Mesenchymal stem cell (in vitro differentiated cells and primary cell): Measurements from ENCODE around the gene SEMA3C.

Experiments used
- DNase-seq: peaks from one replicate; pipeline ENCODE4 v3.0.0-alpha.2; 2013
- H2AFZ ChIP-seq: one replicate; pipeline ENCODE4 v1.6.1; 2013; ENCODE audit warnings: low read depth, mild to moderate bottlenecking, control low read depth, inconsistent platforms, low read length, moderate library complexity
- H2AK5ac ChIP-seq: 2 replicates; pipeline ENCODE4 v1.6.1; 2013; ENCODE audit warnings: low read length, moderate library complexity, mild to moderate bottlenecking, inconsistent platforms; ENCODE audit not compliant: severe bottlenecking
- H2BK120ac ChIP-seq: one replicate; pipeline ENCODE4 v1.6.1; 2013; ENCODE audit warnings: low read depth, mild to moderate bottlenecking, inconsistent platforms, low read length, moderate library complexity
- H2BK12ac ChIP-seq, 2 experiments: one replicate each; pipeline ENCODE4 v1.6.1; 2013; ENCODE audit warnings: inconsistent platforms in 2 of 2, low read length in 2 of 2, mild to moderate bottlenecking in 2 of 2, moderate library complexity in 2 of 2, control low read depth in 1 of 2
- H2BK15ac ChIP-seq: one replicate; pipeline ENCODE4 v1.6.1; 2013; ENCODE audit warnings: mild to moderate bottlenecking, low read depth, inconsistent platforms; ENCODE audit not compliant: poor library complexity, severe bottlenecking
- H2BK5ac ChIP-seq: 2 replicates; pipeline ENCODE4 v1.6.1; 2013; ENCODE audit warnings: low read depth, mild to moderate bottlenecking, low read length, control low read depth, inconsistent platforms; ENCODE audit not compliant: poor library complexity, severe bottlenecking
- H3K14ac ChIP-seq, 2 experiments: one replicate each; pipeline ENCODE4 v1.6.1; 2013; ENCODE audit warnings: inconsistent platforms in 2 of 2, low read length in 2 of 2, control low read depth in 1 of 2, mild to moderate bottlenecking in 1 of 2, moderate library complexity in 1 of 2
- H3K18ac ChIP-seq, 2 experiments: one replicate each; pipeline ENCODE4 v1.6.1; 2013; ENCODE audit warnings: inconsistent platforms in 2 of 2, low read length in 2 of 2, control low read depth in 1 of 2, low read depth in 1 of 2, mild to moderate bottlenecking in 1 of 2
- H3K23ac ChIP-seq, 2 experiments: one replicate each; pipeline ENCODE4 v1.6.1; 2013; ENCODE audit warnings: inconsistent platforms in 2 of 2, low read length in 2 of 2, mild to moderate bottlenecking in 2 of 2, moderate library complexity in 2 of 2, control low read depth in 1 of 2
- H3K27ac ChIP-seq: 2 replicates; pipeline ENCODE4 v1.5.1; 2013; ENCODE audit warnings: mild to moderate bottlenecking, moderate library complexity, low read length, control low read depth, inconsistent platforms; ENCODE audit not compliant: poor library complexity, severe bottlenecking
- H3K27me3 ChIP-seq, 2 experiments: 2 replicates each; pipeline versions ENCODE4 v1.6.1 to v1.7.0; 2013; ENCODE audit warnings: low read length in 2 of 2, mild to moderate bottlenecking in 2 of 2, moderate library complexity in 2 of 2, control low read depth in 1 of 2, inconsistent platforms in 1 of 2; ENCODE audit not compliant: control insufficient read depth in 1 of 2, insufficient read depth in 1 of 2
- H3K36me3 ChIP-seq, 2 experiments: 2 replicates each; pipeline versions ENCODE4 v1.6.1 to v1.7.0; 2013; ENCODE audit warnings: low read length in 2 of 2, control low read depth in 1 of 2, inconsistent platforms in 1 of 2, low read depth in 1 of 2, mild to moderate bottlenecking in 1 of 2; ENCODE audit not compliant: insufficient read depth in 2 of 2, control insufficient read depth in 1 of 2
- H3K4ac ChIP-seq, 2 experiments: one replicate each; pipeline ENCODE4 v1.6.1; 2013; ENCODE audit warnings: inconsistent platforms in 2 of 2, low read length in 2 of 2, mild to moderate bottlenecking in 2 of 2, moderate library complexity in 2 of 2, control low read depth in 1 of 2, low read depth in 1 of 2
- H3K4me1 ChIP-seq: 2 replicates; pipeline ENCODE4 v1.6.1; 2013; ENCODE audit warnings: low read depth, low read length, control low read depth; ENCODE audit not compliant: control insufficient read depth, insufficient read depth
- H3K4me2 ChIP-seq: 2 replicates; pipeline ENCODE4 v1.6.1; 2013; ENCODE audit warnings: low read length, mild to moderate bottlenecking, inconsistent platforms; ENCODE audit not compliant: poor library complexity, severe bottlenecking
- H3K4me3 ChIP-seq, 2 experiments: 2 replicates each; pipeline versions ENCODE4 v1.5.1 to v1.7.0; 2013; ENCODE audit warnings: low read length in 2 of 2, mild to moderate bottlenecking in 2 of 2, control low read depth in 1 of 2, low read depth in 1 of 2; ENCODE audit not compliant: insufficient read depth in 1 of 2
- H3K79me1 ChIP-seq: replicated peaks from 2 replicates; pipeline ENCODE4 v1.6.1; 2013; ENCODE audit warnings: mild to moderate bottlenecking, control low read depth, low read length, inconsistent platforms; ENCODE audit not compliant: poor library complexity, severe bottlenecking
- H3K9ac ChIP-seq: 2 replicates; pipeline ENCODE4 v1.7.0; 2013; ENCODE audit warnings: mild to moderate bottlenecking, low read length, moderate library complexity
- H3K9me3 ChIP-seq: 2 replicates; pipeline ENCODE4 v1.7.0; 2013; ENCODE audit warnings: mild to moderate bottlenecking, low read length; ENCODE audit not compliant: control insufficient read depth
- H4K8ac ChIP-seq: one replicate; pipeline ENCODE4 v1.6.1; 2013; ENCODE audit warnings: inconsistent platforms, mild to moderate bottlenecking, low read length, moderate library complexity
- H4K91ac ChIP-seq: one replicate; pipeline ENCODE4 v1.6.1; 2013; ENCODE audit warnings: mild to moderate bottlenecking, low read length, inconsistent platforms
- WGBS: methylation state at CpG from one replicate; pipeline ENCODE4 v1.1.7; 2013; ENCODE audit warnings: mixed read lengths; 5-methylcytosine and 5-hydroxymethylcytosine counted together

SEMA3C gene

DNA sequence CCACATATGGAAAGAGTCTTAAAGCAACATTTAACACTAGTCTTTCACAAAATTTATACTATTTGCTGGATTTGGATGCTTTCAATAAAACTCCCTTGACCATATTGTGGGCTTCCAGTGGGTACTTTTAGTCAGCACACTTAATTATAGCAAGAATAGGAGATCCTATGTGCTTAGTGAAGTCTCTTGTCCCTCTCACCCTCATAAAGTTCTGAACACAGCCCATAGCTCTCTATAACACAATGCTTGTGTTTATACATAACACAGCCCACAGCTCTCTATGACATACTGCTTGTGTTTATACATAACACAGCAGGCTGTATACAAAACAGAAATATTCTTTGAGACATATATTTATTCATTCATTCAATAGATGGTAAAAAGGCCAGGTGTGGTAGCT is 79.0 kb downstream of the SEMA3C start:
- Histone ChIP-seq H3K27ac (no peak overlapping the region), H3K9me3 (no peaks in the 10 kb centered on the region), H3K4me1 (peaks cover 1% of the 10 kb centered on the region), H3K4me3 (no peak overlapping the region), H2BK120ac (no peak overlapping the region), H3K23ac (no peak overlapping the region), H2BK12ac (no peak overlapping the region), H3K27me3 (no peaks in the 10 kb centered on the region), H3K9ac (no peak overlapping the region), H3K4me2 (no peak overlapping the region), H4K91ac (no peak overlapping the region), H4K8ac (no peak overlapping the region), H2AFZ (no peak overlapping the region), H3K14ac (no peak overlapping the region), H3K79me1 (no peaks in the 10 kb centered on the region), H2AK5ac (no peak overlapping the region), H3K18ac (no peak overlapping the region), H2BK15ac (no peak overlapping the region), H2BK5ac (no peak overlapping the region), H3K4ac (no peak overlapping the region), H3K36me3 (peaks cover 3 to 55% of the 10 kb centered on the region in 2 experiments)
- DNase-seq: no peak

DNA sequence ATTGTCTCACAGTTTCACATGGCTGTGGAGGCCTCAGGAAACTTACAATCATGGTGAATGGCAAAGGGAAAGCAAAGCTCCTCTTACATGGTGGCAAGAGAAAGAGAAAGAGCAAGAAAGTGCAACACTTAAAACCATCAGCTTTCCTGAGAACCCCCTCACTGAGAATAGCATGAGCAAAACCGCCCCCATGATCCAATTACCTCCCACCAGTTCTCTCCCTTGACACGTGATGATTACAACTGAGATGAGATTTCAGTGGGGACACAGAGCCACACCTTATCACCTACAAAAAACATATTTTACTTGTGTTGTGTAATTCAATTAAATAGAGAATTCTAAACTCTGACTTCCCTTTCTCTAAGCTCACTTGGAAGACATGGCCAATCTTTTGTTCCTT is 80.2 kb downstream of the SEMA3C start:
- H2BK12ac ChIP-seq: no peak overlapping the region
- no peak overlapping the region for H3K14ac ChIP-seq
- H3K4me3 ChIP-seq: no peak overlapping the region
- H3K36me3 ChIP-seq: peaks cover 3 to 43% of the 10 kb centered on the region in 2 experiments
- no peak overlapping the region for H3K18ac ChIP-seq
- no peak overlapping the region for H2AFZ ChIP-seq
- no peaks in the 10 kb centered on the region for H3K9me3 ChIP-seq
- no peaks in the 10 kb centered on the region for H3K79me1 ChIP-seq
- DNase-seq: no peak
- no peak overlapping the region for H3K27ac ChIP-seq
- no peak overlapping the region for H3K4ac ChIP-seq
- peaks cover 1% of the 10 kb centered on the region for H3K4me1 ChIP-seq
- 80% methylated on average over 1 of the region's 2 CpGs for WGBS
- H2BK15ac ChIP-seq: no peak overlapping the region
- H4K91ac ChIP-seq: no peak overlapping the region
- no peak overlapping the region for H2BK5ac ChIP-seq
- H3K23ac ChIP-seq: no peak overlapping the region
- H3K27me3 ChIP-seq: no peaks in the 10 kb centered on the region
- H2BK120ac ChIP-seq: no peak overlapping the region
- H3K4me2 ChIP-seq: no peak overlapping the region
- no peak overlapping the region for H4K8ac ChIP-seq
- H3K9ac ChIP-seq: no peak overlapping the region
- H2AK5ac ChIP-seq: no peak overlapping the region

DNA sequence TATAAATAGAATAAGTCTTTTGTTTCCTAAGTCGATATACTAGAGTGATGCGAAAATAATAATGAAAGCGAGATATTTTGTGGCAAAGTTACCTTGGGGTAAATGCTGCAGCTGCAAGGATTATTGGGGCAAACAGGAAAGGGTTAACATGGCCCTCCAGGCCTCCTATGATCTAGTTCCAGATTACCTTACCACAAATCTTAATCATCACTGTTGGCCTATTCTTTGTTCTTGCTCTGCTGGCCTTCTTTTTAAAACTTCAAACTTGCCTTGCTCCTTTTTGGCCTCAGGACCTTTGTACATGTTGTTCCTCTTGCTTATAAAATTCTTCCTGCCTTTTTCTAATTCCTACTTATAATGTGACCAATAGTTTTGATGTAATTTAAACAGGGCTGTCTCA is 81.5 kb downstream of the SEMA3C start:
- H3K23ac ChIP-seq: no peak overlapping the region
- H3K4me3 ChIP-seq: no peak overlapping the region
- H3K9ac ChIP-seq: no peak overlapping the region
- no peak overlapping the region for H4K8ac ChIP-seq
- H4K91ac ChIP-seq: no peak overlapping the region
- H2BK15ac ChIP-seq: no peak overlapping the region
- H3K27me3 ChIP-seq: no peaks in the 10 kb centered on the region
- no peak overlapping the region for H2BK5ac ChIP-seq
- no peaks in the 10 kb centered on the region for H3K79me1 ChIP-seq
- H2AK5ac ChIP-seq: no peak overlapping the region
- no peak overlapping the region for H3K27ac ChIP-seq
- H3K4me2 ChIP-seq: no peak overlapping the region
- H3K18ac ChIP-seq: no peak overlapping the region
- DNase-seq: no peak
- no peak overlapping the region for H3K4ac ChIP-seq
- no peak overlapping the region for H2AFZ ChIP-seq
- peaks cover 3 to 41% of the 10 kb centered on the region in 2 experiments for H3K36me3 ChIP-seq
- no peak overlapping the region for H3K14ac ChIP-seq
- H2BK12ac ChIP-seq: no peak overlapping the region
- H3K9me3 ChIP-seq: no peaks in the 10 kb centered on the region
- peaks cover 5% of the 10 kb centered on the region for H3K4me1 ChIP-seq
- no peak overlapping the region for H2BK120ac ChIP-seq
- whole genome bisulfite sequencing: 96% methylated on average over 3 of the region's 3 CpGs

- 97% methylated on average over 2 of the region's 2 CpGs for WGBS
- Histone ChIP-seq H4K91ac (no peak overlapping the region), H4K8ac (no peak overlapping the region), H3K14ac (no peak overlapping the region), H3K9me3 (no peaks in the 10 kb centered on the region), H2BK12ac (no peak overlapping the region), H2BK5ac (no peak overlapping the region), H3K36me3 (peaks cover 3 to 39% of the 10 kb centered on the region in 2 experiments), H2AK5ac (no peak overlapping the region), H3K4me2 (no peak overlapping the region), H3K23ac (no peak overlapping the region), H3K4me1 (peaks cover 6% of the 10 kb centered on the region), H2BK120ac (no peak overlapping the region), H3K18ac (no peak overlapping the region), H3K79me1 (peaks cover 2% of the 10 kb centered on the region), H3K9ac (no peak overlapping the region), H2AFZ (no peak overlapping the region), H3K27me3 (no peaks in the 10 kb centered on the region), H2BK15ac (no peak overlapping the region), H3K4me3 (no peak overlapping the region), H3K4ac (no peak overlapping the region), H3K27ac (no peak overlapping the region)
- no peak for DNase-seq
These were observed 83.6 kb downstream of the SEMA3C start for GRCh38 chr7:80835251-80835650.
